A673 (cell line): Measurements from ENCODE around the gene RALGAPA2.

Source experiments
- CTCF ChIP-seq: fragments of 300-800, 200-600 bp; sonication (generic); conservative IDR thresholded peaks from 2 replicates; pipeline ENCODE4 v1.5.1; 2017; ENCODE audit warnings: low read depth, mild to moderate bottlenecking, antibody characterized with exemption, low read length, moderate library complexity, mixed read lengths
- EZH2 ChIP-seq: fragments of 200-600 bp; sonication (generic); IDR thresholded peaks from 2 replicates; pipeline ENCODE4 v1.6.1; 2017; ENCODE audit warnings: borderline replicate concordance, low read depth, mild to moderate bottlenecking, mixed read lengths, antibody characterized with exemption, low read length; ENCODE audit not compliant: poor library complexity, severe bottlenecking

- TF ChIP-seq EZH2 (no peak), CTCF (no peak)
Measured at GRCh38 chr20:20606881-20607280, 105.6 kb downstream of the RALGAPA2 start.
